Left ventricle myocardium superior (tissue), 1 donor: ENCODE results near the gene GPR162. TPM values are rescaled to one million over a fixed set of nuclear protein-coding genes. Genes with fewer than 3 reads are reported as not detected.

Source experiments
- ATAC-seq: fragments of 200-7000 bp; cut with Tn5 transposase; one replicate; pipeline ENCODE4 v1.9.1; 2020; ENCODE audit warnings: mild to moderate bottlenecking, moderate library complexity
- DNase-seq: peaks from one replicate; pipeline ENCODE4 v3.0.0-alpha.2; 2020
- intact Hi-C: fragments of 100-400 bp; cut with micrococcal nuclease; formaldehyde crosslinking; loops from one replicate; pipeline ENCODE4 v1.11.0; 2022
- total RNA-seq: library from RNA; stranded (reverse); fragmentation: NEBNext Ultra II Directional; extraction: Animal tissue kit (Norgen Biotek cat#: 25700); gene quantifications from one replicate; pipeline ENCODE4 v1.2.1, GENCODE V29; 2021
- donor health status: DM: no; HTN: yes; CAD: no; lungs with severe emphysema.

Gene GPR162
- total RNA-seq, 1 donor from 2014 or later: 5.3 TPM

GRCh38 chr12:6819106-6820030 lies 2.3 kb upstream of the GPR162 start:
- ATAC-seq: no peak
- intact Hi-C loops: no loop called here
- DNase-seq: no peak

DNA sequence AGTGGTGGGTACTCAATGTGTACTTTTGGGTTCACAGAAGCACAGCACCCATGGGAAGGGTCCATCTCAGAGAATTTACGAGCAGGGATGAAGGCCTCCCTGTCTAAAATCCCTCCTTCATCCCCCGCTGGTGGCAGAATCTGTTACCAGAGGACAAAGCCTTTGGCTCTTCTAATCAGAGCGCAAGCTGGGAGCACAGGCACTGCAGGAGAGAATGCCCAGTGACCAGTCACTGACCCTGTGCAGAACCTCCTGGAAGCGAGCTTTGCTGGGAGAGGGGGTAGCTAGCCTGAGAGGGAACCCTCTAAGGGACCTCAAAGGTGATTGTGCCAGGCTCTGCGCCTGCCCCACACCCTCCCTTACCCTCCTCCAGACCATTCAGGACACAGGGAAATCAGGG lies 1.5 kb upstream of the GPR162 start:
- DNase-seq (no peak), ATAC-seq (no peak)
- intact Hi-C loops: no loop called here

- no peak for ATAC-seq
- DNase-seq: no peak
- intact Hi-C loops: no loop called here
These were observed 960 bp downstream of the GPR162 start for GRCh38 chr12:6822426-6823135.

DNA sequence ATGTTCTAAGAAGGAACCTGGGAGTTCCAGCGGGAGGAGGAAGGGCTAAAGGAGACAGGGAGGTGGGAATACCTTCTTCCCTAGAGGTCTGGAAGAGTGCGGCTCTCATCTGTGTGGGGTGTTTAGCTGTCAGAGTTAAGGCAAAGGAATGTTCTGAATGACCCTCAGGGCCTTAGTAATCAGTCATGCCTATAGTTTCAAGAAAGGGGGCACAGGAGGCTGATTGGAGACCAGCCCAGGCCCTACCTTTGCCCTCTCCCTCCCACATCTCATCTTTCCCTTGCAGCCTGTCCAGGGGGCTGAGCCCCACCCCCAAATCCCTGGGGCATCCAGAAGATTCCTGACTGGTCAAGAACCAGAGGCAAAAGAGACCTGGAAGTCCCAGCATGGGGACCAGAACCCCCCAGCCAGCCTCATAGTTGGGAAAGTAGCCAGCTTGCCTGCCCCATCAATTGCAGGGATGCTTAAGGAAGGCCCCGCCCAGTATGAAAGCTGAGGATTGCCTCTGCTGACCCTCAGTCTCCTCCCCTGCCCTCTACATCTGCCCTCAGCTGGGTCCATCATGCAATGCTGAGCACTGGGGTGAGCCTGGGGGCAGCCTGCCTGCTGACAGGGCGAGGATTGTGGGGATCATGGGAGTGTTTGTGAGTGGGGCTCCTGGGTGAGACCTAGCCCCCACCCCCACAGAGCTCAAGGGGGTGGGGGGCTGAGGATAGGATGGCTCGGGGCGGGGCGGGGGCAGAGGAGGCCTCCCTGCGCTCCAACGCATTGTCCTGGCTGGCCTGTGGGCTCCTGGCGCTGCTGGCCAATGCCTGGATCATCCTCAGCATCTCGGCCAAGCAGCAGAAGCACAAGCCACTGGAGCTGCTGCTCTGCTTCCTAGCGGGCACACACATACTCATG lies 1.8 kb downstream of the GPR162 start:
- ATAC-seq (no peak), DNase-seq (no peak)
- intact Hi-C loops: no loop called here

GRCh38 chr12:6824085-6824775 lies 2.6 kb downstream of the GPR162 start:
- no peak for DNase-seq
- intact Hi-C loops: no loop called here
- no peak for ATAC-seq

DNA sequence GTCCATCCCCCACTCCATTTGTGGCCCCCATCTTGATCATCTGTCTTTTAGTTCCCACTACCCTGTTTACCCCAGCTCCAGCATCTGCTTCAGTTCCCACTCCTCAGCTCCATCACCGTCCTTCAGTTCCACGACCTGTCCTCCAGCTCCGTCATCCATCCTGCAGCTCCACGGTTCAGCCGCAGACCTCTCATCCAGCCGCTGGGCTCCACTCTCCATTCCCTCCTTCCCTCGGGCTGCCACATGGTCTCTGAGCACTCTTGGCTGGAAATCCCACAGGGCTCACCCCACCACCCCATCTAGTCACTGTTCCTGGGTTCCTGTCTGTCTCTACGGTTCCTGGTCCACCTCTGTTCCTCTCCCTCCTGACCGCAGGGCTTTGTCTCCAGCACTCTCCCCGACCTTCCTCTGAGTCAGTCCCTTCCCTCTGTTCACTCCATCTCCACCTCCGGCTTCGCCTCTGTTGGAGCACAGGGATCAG lies 3.3 kb downstream of the GPR162 start:
- DNase-seq (no peak), ATAC-seq (no peak)

GRCh38 chr12:6825398-6826124 lies 3.9 kb downstream of the GPR162 start:
- intact Hi-C loops: loop anchor here (5.0 kb wide), 1 partner anchor 88 kb away; no protein-coding TSS in a partner anchor
- peak; percentile 90 for DNase-seq
- ATAC-seq: peak; percentile 55

More for the DNA sequence above, 3.3 kb downstream of the GPR162 start:
- intact Hi-C loops: loop anchor here (5.0 kb wide), 1 partner anchor 88 kb away; no protein-coding TSS in a partner anchor

DNA sequence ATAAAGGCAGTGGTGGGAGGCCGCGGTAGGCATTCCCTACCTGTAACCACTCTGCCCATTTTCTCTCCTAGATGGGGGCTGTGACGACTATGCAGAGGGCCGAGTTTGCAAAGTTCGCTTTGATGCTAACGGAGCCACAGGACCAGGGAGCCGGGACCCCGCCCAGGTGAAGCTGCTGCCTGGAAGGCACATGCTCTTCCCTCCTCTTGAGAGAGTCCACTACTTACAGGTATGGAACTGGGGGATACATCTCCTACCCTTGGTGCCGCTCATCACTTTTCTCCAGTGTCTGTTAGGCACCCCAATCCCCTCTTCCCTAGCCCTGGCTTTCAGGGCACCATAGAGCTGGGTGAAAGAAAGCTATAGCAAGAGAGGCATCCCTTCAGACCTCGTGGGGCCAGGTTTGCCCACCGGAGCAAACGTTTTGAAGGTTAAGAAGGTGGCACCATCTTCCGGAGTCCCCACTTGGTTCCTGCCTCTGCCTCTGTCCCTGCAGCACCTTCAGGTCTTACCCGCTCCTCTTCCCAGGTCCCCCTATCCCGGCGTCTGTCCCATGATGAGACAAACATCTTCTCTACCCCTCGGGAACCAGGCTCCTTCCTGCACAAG lies 4.6 kb downstream of the GPR162 start:
- no peak for ATAC-seq
- intact Hi-C loops: loop anchor here (5.0 kb wide), 1 partner anchor 89 kb away; no protein-coding TSS in a partner anchor
- no peak for DNase-seq

- DNase-seq: no peak
- intact Hi-C loops: loop anchor here (5.0 kb wide), 1 partner anchor 90 kb away; no protein-coding TSS in a partner anchor
- no peak for ATAC-seq
These were observed 5.3 kb downstream of the GPR162 start for GRCh38 chr12:6826734-6827436.

- intact Hi-C loops: loop anchor here (5.0 kb wide), 1 partner anchor 90 kb away; no protein-coding TSS in a partner anchor
- DNase-seq (peak; percentile 92), ATAC-seq (peak; percentile 66)
These were observed 5.9 kb downstream of the GPR162 start for GRCh38 chr12:6827437-6827911.

DNA sequence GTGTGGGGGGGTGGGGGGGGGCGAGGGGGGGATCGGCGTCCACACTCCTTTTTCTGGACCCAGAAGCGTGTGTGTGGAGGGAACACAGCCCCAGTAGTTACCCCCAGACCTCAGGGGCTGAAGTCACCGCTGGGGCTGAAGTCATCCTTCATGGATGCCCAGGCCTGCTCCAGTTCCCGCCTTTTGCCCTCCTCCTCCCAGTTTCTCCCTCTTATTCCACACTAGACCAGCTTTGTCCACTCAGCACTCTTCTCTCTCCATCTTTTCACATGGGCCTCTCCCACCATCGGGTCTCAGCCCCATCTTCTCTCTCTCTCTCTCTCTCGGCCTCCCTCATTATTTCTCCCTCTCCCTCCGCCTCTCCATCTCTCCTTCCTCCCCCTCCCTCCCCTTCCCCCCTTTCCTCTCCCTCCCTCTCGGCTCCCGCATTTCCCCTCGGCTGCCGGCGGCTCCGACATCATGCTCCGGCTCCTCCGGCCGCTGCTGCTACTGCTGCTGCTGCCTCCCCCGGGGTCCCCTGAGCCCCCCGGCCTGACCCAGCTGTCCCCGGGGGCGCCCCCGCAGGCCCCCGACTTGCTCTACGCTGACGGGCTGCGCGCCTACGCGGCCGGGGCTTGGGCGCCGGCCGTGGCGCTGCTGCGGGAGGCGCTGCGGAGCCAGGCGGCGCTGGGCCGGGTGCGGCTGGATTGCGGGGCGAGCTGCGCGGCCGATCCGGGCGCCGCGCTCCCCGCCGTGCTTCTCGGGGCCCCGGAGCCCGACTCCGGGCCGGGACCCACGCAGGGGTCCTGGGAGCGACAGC lies 6.6 kb downstream of the GPR162 start, which contains the start of gene P3H3:
Gene P3H3, plus strand, starts transcription at position 426 of the 799 bp plus-strand sequence. Its CDS starts 34 bp downstream, at position 460.
- DNase-seq: peak; percentile 64
- ATAC-seq: peak; percentile 31
- intact Hi-C loops: loop anchor here (5.0 kb wide), 1 partner anchor 91 kb away; no protein-coding TSS in a partner anchor

- peak; percentile 63 for DNase-seq
- intact Hi-C loops: loop anchor here (5.0 kb wide), 1 partner anchor 92 kb away; no protein-coding TSS in a partner anchor
- peak; percentile 29 for ATAC-seq
These were observed 7.3 kb downstream of the GPR162 start for GRCh38 chr12:6828781-6829535.

- ATAC-seq: peak; percentile 4
- intact Hi-C loops: loop anchor here (5.0 kb wide), 1 partner anchor 92 kb away; no protein-coding TSS in a partner anchor
- DNase-seq: peak; percentile 44
These were observed 8.1 kb downstream of the GPR162 start for GRCh38 chr12:6829536-6830220.

- intact Hi-C loops: no loop called here
- ATAC-seq (no peak), DNase-seq (no peak)
These were observed 8.8 kb downstream of the GPR162 start for GRCh38 chr12:6830286-6830890.
